ENCODE data around the gene SNX25.

Gene SNX25

GRCh38 chr4:185270037-185270436 is 60.6 kb downstream of the SNX25 start:
- no peak for DNase-seq

GRCh38 chr4:185270885-185271284 is 61.5 kb downstream of the SNX25 start:
- DNase-seq: no peak

GRCh38 chr4:185272245-185272644 is 62.8 kb downstream of the SNX25 start:
- DNase-seq: no peak

DNA sequence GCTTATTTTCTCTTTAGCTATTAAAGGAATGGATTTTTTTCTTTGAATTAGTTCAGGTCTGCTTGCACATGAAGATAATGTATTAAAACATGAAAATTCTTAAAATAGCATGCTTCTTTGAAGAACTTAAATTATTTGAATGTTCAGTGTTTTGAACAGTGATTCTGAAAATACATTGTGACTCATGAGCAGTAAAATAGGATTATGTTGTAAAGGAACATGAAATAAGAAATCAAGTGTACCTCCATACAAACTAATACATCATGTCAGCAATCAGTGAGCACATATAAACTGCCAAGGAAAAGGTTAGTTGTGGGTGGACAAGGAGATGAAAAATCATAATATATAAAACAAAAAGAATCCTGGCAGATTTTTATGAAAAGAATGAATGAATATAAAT is 66.1 kb downstream of the SNX25 start:
- no peak for DNase-seq

DNA sequence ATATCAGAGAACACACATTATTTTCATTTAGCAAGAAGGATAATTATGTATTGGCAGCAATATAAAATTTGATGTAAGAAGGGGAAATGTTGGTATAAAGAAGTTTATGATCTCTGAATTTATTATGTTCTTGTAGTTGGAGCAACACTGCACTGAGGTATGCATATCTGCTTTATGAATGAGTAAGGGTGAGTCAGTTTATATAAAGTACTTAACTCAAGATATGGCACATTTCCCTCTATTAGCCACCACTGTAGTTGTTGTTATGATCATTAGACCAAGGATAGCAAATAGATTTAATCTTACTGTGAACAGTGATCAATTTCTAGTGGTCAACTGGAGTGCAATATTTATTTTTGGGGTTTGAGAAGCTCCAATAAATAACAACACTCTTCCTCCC is 66.6 kb downstream of the SNX25 start:
- DNase-seq: no peak

GRCh38 chr4:185278716-185279115 is 69.3 kb downstream of the SNX25 start:
- no peak for DNase-seq

GRCh38 chr4:185280608-185281007 is 71.2 kb downstream of the SNX25 start:
- DNase-seq: no peak

DNA sequence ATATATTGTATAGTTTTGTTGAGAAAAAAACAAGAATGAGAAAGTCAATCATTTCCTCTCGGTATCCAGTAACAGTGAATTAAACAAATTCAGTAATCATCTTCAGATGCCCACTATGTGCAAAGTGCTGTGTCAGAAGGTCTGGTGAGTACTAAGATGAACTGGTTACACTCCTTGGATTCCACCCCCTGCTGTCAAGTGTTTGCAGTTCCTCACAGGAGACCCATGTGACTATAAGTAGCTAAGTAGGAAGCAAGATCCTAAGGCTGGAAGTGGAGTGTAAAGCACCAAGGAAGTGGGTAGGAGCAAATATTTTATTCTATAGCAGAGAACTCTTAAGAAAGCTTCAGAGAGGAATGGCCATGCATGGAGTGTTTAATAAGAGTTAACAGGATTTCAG is 73.6 kb downstream of the SNX25 start:
- DNase-seq: no peak

- no peak for DNase-seq
Measured at GRCh38 chr4:185283723-185284122, 74.3 kb downstream of the SNX25 start.

- no peak for DNase-seq
Measured at GRCh38 chr4:185285632-185286393, 76.4 kb downstream of the SNX25 start.

DNA sequence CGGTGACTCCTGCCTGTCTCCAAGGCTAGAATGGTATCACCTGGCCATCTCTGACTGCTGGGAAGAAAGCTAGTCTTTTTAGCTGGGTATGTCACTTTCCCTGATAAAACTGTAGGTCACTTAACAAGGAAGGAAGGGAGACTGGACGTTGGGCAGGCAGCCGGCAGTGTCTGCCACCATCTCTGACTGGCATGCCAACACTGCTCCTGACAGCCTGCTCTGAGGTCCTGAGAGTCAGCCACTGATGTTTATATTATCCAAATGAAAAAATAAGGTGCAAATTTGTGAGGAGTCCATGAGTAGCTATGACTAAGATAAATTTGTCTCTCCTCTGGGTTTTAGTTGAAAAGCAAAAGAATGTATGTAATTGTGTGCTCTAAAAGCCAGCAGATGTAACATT is 77.2 kb downstream of the SNX25 start:
- DNase-seq: no peak

DNA sequence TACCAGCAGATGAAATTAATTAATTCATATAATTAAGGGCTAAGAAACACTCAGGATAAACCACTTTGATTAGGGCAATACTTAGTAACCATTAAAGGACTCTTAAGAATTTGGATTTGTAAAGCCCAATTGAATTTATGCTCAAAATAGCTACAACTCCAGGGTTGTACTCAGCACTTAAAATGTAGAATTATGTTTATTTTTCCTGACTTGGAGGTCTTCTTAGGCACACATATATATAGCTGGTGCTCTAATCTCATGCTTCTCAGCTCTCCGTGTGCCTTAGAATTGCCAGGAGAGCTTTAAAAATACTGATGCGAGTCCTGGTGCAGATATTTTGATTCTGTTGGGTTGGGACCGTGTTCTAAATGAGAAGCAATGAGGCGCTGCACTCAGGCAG is 77.6 kb downstream of the SNX25 start:
- no peak for DNase-seq

DNA sequence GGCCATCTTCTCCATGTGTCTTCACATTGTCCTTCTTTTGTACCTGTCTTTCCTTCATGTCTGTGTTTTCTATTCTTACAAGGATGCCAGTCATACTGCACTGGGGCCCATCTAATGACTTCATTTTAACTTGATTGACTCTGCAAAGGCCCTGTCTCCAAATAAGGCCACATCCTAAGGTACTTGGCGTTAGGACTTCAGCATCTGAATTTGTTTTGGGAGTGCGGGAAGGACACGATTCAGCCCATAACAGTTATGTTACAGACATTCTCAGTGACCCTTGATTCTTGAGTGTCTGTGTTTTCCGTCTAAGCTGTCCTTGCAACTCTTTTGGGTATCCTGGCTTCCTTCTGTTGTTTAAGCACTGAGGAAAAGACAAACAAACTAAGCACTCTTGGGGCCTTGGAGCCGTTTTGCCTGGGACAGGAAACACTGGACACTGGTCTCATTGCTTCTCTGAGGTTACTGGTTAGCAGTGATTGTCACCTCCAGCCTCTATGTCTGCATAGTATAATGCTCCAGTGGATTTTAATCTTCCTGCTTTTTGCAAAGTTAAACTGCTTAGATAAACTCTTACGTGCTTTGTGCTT is 80.7 kb downstream of the SNX25 start:
- DNase-seq: no peak

DNA sequence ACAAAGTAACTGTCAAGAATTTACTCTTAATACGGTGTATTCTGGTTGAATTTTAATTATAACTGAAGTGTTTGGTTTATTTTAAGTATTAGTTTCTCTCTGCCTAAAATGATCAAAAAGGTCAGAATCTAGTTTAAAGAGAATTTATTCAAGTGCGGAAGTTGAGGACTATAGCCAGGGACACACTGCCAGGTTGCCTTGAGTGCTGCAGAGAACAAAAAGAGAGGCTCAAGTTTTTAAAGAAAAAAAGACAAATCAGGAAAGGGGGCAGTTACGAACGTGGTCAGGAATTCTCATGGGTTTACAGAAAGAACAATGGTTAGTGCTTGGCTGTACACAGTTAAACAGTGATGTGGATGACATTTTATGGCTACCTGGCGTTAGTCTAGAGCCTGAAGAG is 81.3 kb downstream of the SNX25 start:
- DNase-seq: no peak

DNA sequence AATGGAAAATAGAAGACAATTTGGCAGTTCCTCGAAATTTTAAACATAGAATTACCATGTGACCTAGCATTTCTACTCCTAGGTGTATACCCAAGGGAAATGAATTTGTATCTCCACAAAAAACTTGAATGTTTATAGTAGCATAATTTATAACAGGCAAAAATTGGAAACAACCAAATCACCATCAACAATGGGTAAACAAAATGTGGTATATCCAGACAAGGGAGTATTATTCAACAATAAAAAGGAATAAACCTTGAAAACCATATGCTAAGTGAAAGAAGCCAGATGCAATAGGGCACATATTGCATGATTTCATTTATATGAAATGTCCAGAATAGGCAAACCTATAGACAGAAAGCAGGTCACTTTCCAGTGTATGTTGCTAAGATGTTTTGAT is 83.8 kb downstream of the SNX25 start:
- no peak for DNase-seq

- DNase-seq: no peak
Measured at GRCh38 chr4:185296665-185297460, 87.5 kb downstream of the SNX25 start.

DNA sequence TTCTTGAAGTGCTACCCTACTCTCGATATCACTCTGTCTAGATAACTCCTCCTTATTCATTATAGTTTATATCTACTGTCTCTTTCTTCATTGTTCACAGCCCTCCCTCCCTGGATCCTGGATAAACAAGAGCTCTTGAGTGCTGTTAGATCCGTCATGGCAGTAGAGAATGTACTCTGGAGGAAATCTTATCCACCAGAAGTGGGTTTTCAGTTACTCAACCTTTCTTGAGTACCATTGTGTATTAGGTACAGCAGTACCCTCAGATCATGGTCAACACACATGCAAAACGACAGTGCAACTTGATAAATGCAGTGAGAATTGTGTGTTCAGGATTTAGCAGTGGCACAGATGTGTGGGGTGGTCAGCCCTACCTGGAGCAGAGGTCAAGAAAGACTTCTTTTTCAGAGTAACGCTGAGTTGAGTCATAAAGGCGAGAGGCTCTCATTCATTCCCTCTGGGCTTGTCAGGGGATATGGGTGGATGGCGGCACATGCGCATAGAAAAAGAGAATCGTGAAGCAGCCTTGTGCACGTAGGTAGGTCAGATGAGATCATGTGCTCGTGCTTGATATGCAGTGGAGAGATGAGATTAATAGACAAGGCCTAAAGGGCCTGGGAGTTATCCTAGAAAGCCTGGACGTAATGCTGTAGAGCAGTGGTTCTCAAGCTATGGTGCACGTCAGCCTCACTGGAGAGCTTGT is 89.5 kb downstream of the SNX25 start:
- DNase-seq: no peak

- no peak for DNase-seq
Measured at GRCh38 chr4:185304541-185304940, 95.1 kb downstream of the SNX25 start.

DNA sequence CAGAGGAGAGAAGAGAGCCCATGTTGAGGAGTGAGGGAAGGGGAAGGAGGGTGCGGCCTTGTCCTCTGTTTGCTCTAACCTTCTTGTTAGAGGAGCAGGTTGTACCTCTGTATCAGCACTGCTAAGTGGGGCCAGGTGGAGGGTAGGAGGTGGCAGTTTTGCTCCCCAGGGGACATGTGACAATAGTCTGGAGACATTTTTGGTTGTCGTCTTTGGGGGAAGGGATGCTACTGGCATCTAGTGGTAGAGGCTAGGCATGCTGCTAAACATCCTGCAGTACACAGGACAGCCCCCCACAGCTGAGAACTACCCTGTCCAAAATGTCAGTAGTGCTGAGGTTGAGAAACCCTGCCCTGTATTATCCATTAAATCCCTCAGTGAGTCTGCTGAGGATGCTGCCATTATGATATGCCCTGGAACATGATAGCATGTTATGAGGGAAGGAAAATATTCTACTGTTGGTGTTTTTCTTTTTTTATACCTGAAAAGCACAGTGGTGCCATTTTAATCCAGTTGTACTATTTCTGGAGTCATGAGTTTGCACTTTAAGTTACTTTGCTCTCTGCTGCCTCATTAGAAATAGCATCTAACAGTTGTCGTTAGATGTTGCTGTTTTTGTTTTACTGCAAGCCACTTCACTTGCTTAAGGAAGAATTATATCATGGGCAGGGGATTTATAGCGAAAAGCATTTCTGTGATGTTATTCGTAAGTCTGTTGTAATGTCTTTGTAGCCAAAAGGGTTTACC is 95.7 kb downstream of the SNX25 start:
- DNase-seq: no peak

GRCh38 chr4:185305979-185306442 is 96.6 kb downstream of the SNX25 start:
- DNase-seq: no peak

DNA sequence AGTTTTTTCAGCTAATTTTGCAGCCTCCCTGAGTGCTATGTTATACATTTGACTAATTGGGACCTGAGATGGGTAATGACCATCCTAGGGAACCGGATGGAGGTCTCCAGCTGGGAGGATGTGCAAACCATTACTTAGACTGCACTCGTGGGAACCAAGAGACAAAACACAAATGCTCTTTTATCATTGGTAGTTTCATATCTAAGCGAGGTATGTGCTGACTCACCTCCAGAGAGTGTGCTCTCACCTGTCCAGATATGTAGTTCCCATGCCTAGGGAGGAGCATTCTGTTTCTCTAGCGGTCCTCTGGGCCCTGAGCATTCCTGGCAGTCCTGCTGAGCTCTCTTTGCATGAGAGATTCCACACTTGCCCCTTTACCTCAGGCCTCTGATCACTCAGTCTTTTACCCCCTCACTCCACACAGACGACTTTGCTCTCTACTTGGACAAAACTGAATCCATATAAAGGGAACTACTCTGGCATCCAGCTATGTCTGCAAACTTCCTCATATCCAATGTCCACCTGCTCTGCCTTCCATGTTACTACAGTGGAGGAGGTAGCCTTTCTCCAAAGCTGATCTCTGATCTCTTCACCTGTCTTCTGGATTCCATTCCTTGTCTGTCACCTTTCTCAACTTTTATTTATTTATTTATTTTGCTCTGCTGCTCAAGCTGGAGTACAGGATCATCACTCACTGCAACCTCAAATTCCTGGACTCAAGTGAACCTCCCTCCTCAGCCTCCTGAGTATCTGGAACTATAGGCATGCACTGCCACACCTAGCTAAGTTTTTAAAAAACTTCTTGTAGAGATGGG is 97.9 kb downstream of the SNX25 start:
- DNase-seq: no peak

DNA sequence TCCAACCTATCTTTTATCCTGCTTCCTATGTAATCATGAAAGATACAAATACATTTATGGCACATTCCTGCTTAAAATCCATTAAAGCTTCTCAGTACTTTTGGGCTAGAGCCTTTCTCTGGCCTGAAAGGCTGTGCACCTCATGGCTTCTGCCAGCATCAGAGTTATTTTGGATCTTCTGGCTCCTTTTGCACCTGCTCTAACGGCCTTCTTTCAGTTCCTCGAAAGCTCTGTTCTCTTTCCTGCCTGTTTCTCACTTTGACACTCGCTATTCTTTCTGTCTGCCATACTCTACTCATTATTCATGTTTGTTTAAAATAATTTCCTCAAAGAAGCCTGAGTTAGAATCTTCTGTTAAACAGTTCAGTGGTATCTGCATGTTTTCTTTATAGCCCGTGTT is 100.4 kb downstream of the SNX25 start:
- DNase-seq: no peak
